GM18505 (cell line): ENCODE data around the gene NTSR1.
A peak's percentile ranks its signal among the peaks of the same experiment; 100 is the strongest.

Source experiments
- ATAC-seq: cut with Tn5 transposase; IDR thresholded peaks from one replicate; pipeline ENCODE4 v1.9.1; 2021; ENCODE audit not compliant: unreplicated experiment
- POLR2A ChIP-seq: IDR thresholded peaks from 4 replicates; pipeline ENCODE4 v1.6.1; 2011; ENCODE audit warnings: borderline replicate concordance; ENCODE audit not compliant: insufficient read depth, insufficient read length; ENCODE audit errors: extremely low read depth

Gene NTSR1

DNA sequence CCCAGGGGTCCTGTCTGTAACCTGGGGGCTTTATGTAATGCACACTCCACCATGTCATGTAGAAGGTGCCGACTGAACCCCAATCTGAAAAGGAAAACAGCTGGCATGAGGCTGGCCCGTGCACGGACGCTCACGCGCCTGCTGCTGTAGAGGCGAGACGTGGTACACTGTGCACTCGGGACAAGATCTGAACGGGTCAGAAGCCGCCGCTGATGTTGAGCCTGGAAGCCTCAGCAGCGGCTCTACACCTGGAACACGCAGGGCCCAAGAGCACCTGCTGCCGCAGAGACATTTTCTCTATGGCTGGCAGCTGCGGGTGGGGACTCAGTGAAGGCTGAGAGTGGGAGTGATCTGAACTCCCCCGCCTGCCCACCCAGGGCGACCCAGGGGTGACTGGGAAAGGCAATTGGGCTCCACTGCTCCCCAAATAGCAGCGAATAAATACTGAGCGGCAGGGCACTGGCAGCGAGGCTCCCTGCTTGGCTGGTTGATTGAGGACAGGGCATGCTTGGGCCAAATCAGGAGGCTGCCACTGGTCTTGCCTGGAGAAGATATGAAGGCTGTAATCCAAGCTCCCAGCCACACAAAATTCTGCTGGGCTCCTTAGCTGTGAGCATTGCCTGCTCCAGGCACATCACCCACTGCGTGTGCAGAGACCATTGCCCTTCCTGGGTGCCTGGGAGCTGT is 93.5 kb downstream of the NTSR1 start:
- no peak for ATAC-seq

DNA sequence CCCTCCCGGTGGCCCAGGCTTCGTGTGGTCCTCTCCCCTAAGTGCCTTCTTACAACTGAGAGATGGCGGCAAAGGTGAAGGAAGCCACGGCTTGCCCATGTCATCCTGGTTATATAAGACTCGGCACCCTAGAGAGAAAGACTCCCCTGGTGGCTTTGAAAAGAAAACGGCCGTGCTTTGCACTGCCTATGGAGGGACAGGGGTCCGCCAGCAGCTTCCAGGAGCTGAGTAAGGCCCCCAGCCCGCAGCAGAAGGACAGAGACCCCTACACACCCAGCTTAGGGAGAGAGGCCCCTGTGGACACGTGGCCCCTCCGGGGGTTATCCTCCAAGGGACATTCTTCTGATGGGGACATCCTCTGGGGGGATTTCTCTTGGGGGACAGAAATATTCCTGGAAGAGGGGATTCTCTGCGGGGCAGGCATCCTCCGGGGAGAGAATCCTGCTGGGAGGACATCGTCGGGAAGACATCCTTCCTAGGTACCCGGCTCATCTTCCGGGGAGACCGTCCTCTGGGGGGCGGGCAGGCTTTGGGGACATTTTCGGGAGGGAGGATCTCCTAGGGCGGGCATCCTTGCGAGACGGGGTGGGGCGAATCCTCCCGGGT is 95.5 kb downstream of the NTSR1 start:
- ATAC-seq = no peak

More for the DNA sequence above, 93.5 kb downstream of the NTSR1 start:
- no peak for TF ChIP-seq POLR2A

DNA sequence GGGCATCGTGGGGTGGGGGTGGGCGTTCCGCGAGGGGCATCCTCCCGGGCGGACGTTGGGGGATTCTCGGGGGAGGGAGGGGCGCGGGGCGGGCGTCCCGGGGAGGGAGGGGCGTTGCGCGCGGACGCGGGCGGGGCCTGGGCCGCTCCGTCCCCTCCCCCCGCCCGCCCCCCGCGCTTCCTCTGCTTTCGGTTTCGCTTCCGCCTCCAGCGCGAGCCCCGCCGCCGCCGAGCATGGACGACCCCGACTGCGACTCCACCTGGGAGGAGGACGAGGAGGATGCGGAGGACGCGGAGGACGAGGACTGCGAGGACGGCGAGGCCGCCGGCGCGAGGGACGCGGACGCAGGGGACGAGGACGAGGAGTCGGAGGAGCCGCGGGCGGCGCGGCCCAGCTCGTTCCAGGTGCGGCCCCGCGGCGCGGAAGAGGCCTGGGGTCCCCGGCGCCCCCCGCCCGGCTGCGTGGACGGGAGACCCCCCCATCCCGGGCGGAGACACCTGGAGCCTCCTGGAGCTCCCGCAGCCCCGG is 96.1 kb downstream of the NTSR1 start, which contains the start of gene OGFR:
Gene OGFR (plus strand): TSS at position 209 of the 528 bp plus-strand sequence. CDS start 25 bp downstream, at position 234.
- peak; percentile 72 for TF ChIP-seq POLR2A
- ATAC-seq = no peak

More for the DNA sequence above, 95.5 kb downstream of the NTSR1 start:
- no peak for TF ChIP-seq POLR2A

DNA sequence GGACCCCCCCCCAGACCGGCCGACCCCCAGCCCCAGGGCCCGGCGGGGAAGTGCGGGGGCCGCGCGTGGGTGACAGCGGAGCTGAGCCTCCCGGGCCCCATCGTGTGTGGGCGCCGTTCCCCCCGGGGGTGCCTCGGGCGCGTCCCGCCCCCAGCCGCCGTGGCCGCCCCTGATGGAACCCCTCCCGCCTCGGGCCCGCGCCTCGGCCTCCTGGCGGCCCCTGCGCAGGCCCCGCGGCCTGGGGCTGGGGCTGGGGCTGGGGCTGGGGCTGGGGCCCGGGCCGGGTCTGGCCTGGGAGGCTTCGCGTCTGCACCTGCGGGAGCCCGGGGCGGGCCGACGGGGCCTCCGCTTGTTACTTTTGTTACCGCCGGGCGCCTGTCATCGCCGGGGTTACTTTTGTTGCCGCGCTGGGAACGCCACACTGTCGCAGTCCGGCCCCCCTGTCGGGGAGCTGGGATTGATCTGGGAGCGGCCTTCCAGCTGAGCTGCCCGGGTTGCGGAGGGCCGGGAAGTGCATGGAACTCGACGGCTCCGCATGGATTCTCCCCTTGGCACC is 96.6 kb downstream of the NTSR1 start:
- TF ChIP-seq POLR2A = no peak
- ATAC-seq = no peak

DNA sequence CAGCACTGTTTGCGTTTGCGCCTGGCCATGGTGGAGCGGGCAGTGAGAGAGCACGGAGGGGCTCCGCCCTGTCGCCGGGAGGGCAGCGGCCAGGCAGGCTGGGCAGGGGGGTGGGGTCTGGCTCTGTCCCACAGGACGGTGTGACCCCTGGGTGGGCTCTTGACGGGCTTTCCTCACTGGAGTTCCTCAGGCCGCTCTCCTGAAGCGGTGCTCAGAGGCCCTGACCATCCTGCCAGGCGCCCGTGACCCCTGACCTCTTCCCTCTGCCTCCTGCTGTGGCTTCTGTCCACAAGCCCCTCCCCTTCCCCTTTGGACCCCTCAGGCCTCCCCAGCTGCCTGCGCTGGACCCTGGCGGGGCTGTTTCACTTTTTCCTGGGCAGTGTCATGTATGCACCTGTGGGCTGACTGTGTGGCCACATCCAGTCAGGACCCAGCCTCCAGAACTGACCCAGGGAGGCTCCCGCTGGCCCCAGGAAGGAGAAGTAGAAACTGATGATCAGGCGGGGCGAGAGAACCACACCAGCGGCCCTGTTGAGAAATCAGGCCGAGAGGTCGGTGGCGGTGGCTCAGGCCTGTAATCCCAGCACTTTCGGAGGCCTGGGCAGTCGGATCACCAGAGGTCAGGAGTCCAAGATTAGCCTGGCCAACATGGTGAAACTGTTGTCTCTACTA is 97.2 kb downstream of the NTSR1 start:
- no peak for TF ChIP-seq POLR2A
- ATAC-seq = no peak

DNA sequence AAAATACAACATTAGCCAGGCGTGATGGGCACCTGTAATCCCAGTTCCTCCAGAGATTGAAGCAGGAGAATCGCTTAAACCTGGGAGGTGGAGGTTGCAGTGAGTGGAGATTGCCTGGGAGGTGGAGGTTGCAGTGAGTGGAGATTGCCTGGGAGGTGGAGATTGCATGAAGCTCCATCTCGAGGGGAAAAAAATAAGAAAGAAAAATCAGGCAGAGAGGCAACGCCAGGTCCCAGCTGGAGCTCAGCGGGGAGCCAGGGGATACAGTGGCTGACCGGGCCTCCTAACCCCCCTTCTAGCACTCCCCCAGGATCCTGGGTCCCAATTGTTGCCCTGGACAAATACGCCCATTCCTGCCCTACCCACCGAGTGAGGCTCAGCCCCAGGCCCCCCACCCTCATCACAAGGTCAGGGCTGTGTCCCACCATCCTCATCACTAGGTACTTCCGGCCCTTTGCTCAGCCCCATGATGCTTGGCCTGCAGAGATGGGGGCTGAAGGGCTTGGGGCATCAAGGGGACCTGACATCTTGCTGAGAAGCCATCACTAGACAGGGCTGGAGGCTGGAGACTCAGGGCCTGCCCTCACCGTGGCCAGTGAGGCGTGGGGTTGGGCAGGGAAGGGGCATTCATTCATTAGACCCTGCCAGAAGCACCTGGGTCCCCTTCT is 97.9 kb downstream of the NTSR1 start:
- TF ChIP-seq POLR2A = no peak
- no peak for ATAC-seq

DNA sequence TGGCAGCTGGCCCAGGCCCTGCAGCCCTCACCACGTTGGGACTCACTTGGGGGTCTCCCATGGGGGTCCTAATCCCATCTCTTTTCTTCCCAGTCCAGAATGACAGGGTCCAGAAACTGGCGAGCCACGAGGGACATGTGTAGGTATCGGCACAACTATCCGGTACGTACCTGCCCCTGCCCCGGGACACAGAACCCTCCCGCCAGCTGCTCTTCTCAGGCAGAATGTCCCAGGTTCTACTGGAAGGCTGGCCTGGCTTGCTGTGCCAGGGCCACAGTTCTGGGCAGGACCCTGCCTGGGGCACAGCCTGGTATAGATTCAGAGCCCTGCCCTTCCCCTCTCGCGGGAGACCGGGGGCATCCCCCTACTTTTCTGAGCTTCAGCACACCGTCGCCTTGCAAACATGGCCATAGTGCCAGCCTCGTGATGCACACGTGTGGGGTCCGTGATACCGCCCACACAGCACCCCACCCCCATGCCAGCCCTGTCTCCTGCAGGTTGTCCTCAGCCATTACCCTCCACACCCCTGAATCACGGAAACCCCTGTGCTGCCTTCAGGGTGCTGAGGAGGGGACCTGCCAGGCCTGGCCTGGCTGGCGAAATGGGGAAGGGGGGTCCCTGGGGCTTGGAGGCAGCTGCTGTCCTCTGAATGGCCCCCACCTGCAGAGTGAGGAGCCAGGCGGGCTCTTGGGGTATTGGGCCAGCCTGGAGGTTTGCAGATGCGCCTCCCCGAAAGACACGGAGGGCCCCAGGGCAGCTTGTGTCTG is 99.0 kb downstream of the NTSR1 start:
- TF ChIP-seq POLR2A = no peak
- ATAC-seq = no peak

DNA sequence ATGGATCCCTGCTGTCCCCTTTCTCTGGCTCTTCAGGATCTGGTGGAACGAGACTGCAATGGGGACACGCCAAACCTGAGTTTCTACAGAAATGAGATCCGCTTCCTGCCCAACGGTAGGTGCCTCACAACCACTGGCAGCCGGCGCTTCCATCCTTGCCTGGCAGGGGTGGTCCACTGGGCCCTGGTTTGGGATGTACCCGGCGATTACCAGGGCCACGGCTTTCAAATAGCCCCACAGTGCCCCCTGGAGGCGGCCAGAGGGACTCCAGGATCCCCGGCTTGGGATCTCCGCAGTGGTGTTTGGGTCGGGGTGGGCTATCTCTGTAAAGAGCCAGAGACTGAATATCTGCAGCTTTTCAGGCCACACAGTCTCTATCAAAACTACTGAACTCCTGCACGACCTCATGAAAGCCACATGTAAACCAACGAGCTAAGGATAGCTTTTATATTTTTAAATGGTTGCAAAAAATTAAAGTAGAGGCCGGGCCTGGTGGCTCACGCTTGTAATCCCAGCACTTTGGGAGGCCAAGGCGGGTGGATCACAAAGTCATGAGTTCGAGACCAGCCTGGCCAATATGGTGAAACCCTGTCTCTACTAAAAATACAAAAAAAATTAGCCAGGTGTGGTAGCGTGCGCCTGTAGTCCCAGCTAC is 99.7 kb downstream of the NTSR1 start:
- no peak for TF ChIP-seq POLR2A
- no peak for ATAC-seq

DNA sequence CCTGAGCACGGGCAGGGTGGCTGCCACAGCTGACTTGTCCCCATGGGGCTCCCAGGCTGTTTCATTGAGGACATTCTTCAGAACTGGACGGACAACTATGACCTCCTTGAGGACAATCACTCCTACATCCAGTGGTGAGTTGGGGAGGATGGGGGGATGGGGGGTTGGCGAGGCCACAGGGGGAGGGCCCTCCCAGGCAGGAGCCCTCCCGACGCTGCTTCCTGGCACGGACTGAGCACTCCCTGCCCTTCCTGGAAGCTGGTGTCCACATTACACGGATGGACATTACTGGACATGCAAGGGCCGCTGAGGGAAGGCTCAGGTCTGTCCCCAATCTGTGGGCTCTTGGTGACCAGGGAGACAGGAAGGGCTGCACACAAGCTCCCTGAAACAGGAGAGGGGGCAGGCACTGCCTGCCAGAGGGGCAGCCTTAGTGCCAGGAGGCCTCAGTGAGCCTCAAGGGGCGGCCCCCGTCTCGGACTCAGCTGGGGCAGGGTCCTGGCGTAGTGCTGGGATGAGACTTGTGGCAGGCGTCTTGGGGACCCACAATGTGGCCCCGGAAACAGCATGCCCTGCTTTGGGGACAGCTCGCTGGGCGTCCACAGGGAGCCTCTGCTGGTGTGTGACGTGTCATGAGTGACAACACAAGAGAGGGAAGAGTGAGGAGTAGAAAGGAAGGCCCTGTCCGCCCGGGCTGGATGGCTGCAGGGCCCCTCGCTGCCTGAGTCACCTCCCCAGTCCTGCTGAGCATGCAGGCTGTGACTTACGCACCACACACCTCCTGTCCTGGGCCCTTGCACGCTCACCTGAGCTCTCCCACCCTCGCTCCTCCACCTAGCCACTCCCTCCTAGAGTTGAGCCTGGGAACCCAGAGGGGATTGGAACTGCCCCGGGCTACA is 101.1 kb downstream of the NTSR1 start:
- no peak for TF ChIP-seq POLR2A
- ATAC-seq = no peak

DNA sequence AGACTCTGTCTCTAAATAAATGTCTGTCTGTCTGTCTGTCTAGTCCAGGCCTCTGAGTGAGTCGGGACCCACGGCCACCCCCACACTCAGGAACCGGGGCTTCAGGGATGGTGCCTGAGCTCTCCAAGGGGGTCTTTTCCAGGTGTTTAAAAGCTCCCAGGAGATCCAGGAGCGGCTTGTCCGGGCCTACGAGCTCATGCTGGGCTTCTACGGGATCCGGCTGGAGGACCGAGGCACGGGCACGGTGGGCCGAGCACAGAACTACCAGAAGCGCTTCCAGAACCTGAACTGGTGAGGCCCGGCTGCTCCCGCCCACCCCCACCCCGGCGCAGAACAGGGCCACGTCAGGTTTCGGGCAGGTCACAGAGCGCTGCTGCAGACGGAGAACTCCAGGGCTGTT is 102.7 kb downstream of the NTSR1 start:
- no peak for ATAC-seq
- no peak for TF ChIP-seq POLR2A

DNA sequence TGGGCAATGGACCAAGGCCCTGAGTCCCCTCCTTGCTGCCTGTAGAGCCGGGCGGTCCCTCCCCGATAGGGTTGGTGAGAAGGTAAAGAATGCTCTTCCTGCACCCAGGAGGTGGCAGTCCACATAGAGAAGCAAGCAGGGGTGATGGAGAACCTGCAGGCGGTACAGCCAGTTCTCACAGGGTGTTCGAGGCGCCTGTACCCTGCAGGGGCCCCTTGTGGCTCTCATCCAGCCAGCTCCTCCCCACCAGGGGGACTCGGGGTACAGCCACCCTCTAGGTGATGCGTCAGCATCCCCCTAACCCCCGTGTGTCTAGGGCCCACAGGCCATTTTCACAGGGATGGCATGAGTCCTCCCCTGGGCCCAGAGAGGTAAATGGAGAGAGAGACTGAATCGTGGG is 103.1 kb downstream of the NTSR1 start:
- no peak for ATAC-seq
- no peak for TF ChIP-seq POLR2A
